ENCODE measurements around the gene TMEM108. TPM values are rescaled to one million over a fixed set of nuclear protein-coding genes. Genes with fewer than 3 reads are reported as not detected.

Gene TMEM108
- total RNA-seq, 1 experiment from 2014 or later, result not detected

- H3K4me1 Mint-ChIP-seq (ENCODE audit: low read depth, unreplicated experiment), result no peaks in the 10 kb centered on the region
- no peak for TF ChIP-seq CTCF (IDR thresholded peaks at IDR 0.05; ENCODE audit: insufficient read depth in 1 of 2, low read depth in 1 of 2, low read length in 1 of 2, severe bottlenecking in 1 of 2, unreplicated experiment in 1 of 2)
- H3K27me3 Mint-ChIP-seq (ENCODE audit: insufficient read depth, unreplicated experiment), result peaks cover 10% of the 10 kb centered on the region
- no peaks in the 10 kb centered on the region for H3K36me3 Mint-ChIP-seq (ENCODE audit: insufficient read depth, unreplicated experiment)
- BruUV-seq (replicated peaks), result no TSS peak
- no peaks in the 10 kb centered on the region for H3K27me3 ChIP-seq (replicated peaks; ENCODE audit: control insufficient read depth, insufficient read depth, low read length)
- intact Hi-C loops (cut with micrococcal nuclease; ENCODE audit: unreplicated experiment), result no loop called here
- H3K27ac Mint-ChIP-seq (ENCODE audit: unreplicated experiment), result no peak overlapping the region
- CTCF ChIA-PET, result no interaction called here
- no peak overlapping the region for H3K4me3 ChIP-seq (ENCODE audit: low read depth, low read length)
- no peaks in the 10 kb centered on the region for H3K4me1 ChIP-seq
- H3K9me3 ChIP-seq, result no peaks in the 10 kb centered on the region
- no peak for DNase-seq
- POLR2A ChIA-PET, result no interaction called here
- H3K4me3 Mint-ChIP-seq (ENCODE audit: unreplicated experiment), result no peak overlapping the region
- H3K36me3 ChIP-seq (ENCODE audit: control insufficient read depth, insufficient read depth, low read length), result no peaks in the 10 kb centered on the region
- no peaks in the 10 kb centered on the region for H3K9me3 Mint-ChIP-seq (ENCODE audit: unreplicated experiment)
These were observed 99.8 kb downstream of the TMEM108 start for GRCh38 chr3:133138017-133138416.

- Histone ChIP-seq H3K36me3 (ENCODE audit: control insufficient read depth, insufficient read depth, low read length) (no peaks in the 10 kb centered on the region), H3K4me1 (no peaks in the 10 kb centered on the region), H3K27me3 (replicated peaks; ENCODE audit: control insufficient read depth, insufficient read depth, low read length) (no peaks in the 10 kb centered on the region; the same call in 1 of the 2 replicates), H3K9me3 (no peaks in the 10 kb centered on the region), H3K4me3 (ENCODE audit: low read depth, low read length) (no peak overlapping the region)
- Mint-ChIP-seq H3K27ac (ENCODE audit: unreplicated experiment) (no peak overlapping the region), H3K4me1 (ENCODE audit: low read depth, unreplicated experiment) (no peaks in the 10 kb centered on the region), H3K36me3 (ENCODE audit: insufficient read depth, unreplicated experiment) (no peaks in the 10 kb centered on the region), H3K9me3 (ENCODE audit: unreplicated experiment) (peaks cover 12% of the 10 kb centered on the region), H3K4me3 (ENCODE audit: unreplicated experiment) (no peak overlapping the region), H3K27me3 (ENCODE audit: insufficient read depth, unreplicated experiment) (peaks cover 5% of the 10 kb centered on the region)
- intact Hi-C loops (cut with micrococcal nuclease; ENCODE audit: unreplicated experiment), result no loop called here
- BruUV-seq (replicated peaks), result no TSS peak
- ChIA-PET POLR2A (no interaction called here), CTCF (no interaction called here)
- no peak for DNase-seq
- TF ChIP-seq CTCF (IDR thresholded peaks at IDR 0.05; ENCODE audit: insufficient read depth in 1 of 2, low read depth in 1 of 2, low read length in 1 of 2, severe bottlenecking in 1 of 2, unreplicated experiment in 1 of 2), result no peak
These were observed 113.9 kb downstream of the TMEM108 start for GRCh38 chr3:133152056-133152455.

GRCh38 chr3:133152681-133153220, 114.6 kb downstream of the TMEM108 start:
- BruUV-seq (replicated peaks), result no TSS peak
- H3K4me1 Mint-ChIP-seq (ENCODE audit: low read depth, unreplicated experiment), result no peaks in the 10 kb centered on the region
- Histone ChIP-seq H3K4me3 (ENCODE audit: low read depth, low read length) (no peak overlapping the region), H3K27me3 (replicated peaks; ENCODE audit: control insufficient read depth, insufficient read depth, low read length) (no peaks in the 10 kb centered on the region; the same call in 1 of the 2 replicates), H3K36me3 (ENCODE audit: control insufficient read depth, insufficient read depth, low read length) (no peaks in the 10 kb centered on the region), H3K9me3 (no peaks in the 10 kb centered on the region), H3K4me1 (no peaks in the 10 kb centered on the region)
- no peak for DNase-seq
- H3K4me3 Mint-ChIP-seq (ENCODE audit: unreplicated experiment), result no peak overlapping the region
- no peaks in the 10 kb centered on the region for H3K36me3 Mint-ChIP-seq (ENCODE audit: insufficient read depth, unreplicated experiment)
- peaks cover 9% of the 10 kb centered on the region for H3K9me3 Mint-ChIP-seq (ENCODE audit: unreplicated experiment)
- H3K27ac Mint-ChIP-seq (ENCODE audit: unreplicated experiment), result no peak overlapping the region
- CTCF ChIA-PET, result no interaction called here
- POLR2A ChIA-PET, result no interaction called here
- intact Hi-C loops (cut with micrococcal nuclease; ENCODE audit: unreplicated experiment), result no loop called here
- peaks cover 3% of the 10 kb centered on the region for H3K27me3 Mint-ChIP-seq (ENCODE audit: insufficient read depth, unreplicated experiment)
- no peak for TF ChIP-seq CTCF (IDR thresholded peaks at IDR 0.05; ENCODE audit: insufficient read depth in 1 of 2, low read depth in 1 of 2, low read length in 1 of 2, severe bottlenecking in 1 of 2, unreplicated experiment in 1 of 2)

Data from Caco-2 (cell line).